DOHH2 (cell line): ENCODE results near the gene CHST3.

ENCODE experiments used
- H3F3A ChIP-seq: fragments of 200-600 bp; sonication (generic), shearing (Covaris generic); 2 replicates; pipeline ENCODE4 v1.6.0; 2016; ENCODE audit warnings: antibody characterized with exemption, mild to moderate bottlenecking; ENCODE audit not compliant: control insufficient read depth, insufficient read depth
- H3K27ac ChIP-seq: fragments of 200-600 bp; sonication (generic); 2 replicates; pipeline ENCODE4 v1.5.1; 2014; ENCODE audit warnings: low read depth, mild to moderate bottlenecking, low read length, moderate library complexity
- H3K27me3 ChIP-seq: fragments of 200-600 bp; sonication (generic); 2 replicates; pipeline ENCODE4 v1.6.1; 2014; ENCODE audit warnings: mild to moderate bottlenecking, low read length, mixed read lengths; ENCODE audit not compliant: control insufficient read depth
- H3K36me3 ChIP-seq: fragments of 200-600 bp; sonication (generic); 2 replicates; pipeline ENCODE4 v1.6.1; 2014; ENCODE audit warnings: mild to moderate bottlenecking, low read length, moderate library complexity, mixed read lengths; ENCODE audit not compliant: control insufficient read depth
- H3K4me1 ChIP-seq: fragments of 200-600 bp; sonication (generic); 2 replicates; pipeline ENCODE4 v1.6.1; 2014; ENCODE audit warnings: mild to moderate bottlenecking, low read length, mixed read lengths; ENCODE audit not compliant: control insufficient read depth
- H3K4me2 ChIP-seq: fragments of 200-600 bp; sonication (generic); 2 replicates; pipeline ENCODE4 v1.6.0; 2014; ENCODE audit warnings: mild to moderate bottlenecking, low read length, moderate library complexity
- H3K4me3 ChIP-seq: fragments of 200-600 bp; sonication (generic); 2 replicates; pipeline ENCODE4 v1.5.1; 2014; ENCODE audit warnings: mild to moderate bottlenecking, low read length, mixed read lengths
- H3K79me2 ChIP-seq: fragments of 200-600 bp; sonication (generic); 2 replicates; pipeline ENCODE4 v1.6.1; 2014; ENCODE audit warnings: mild to moderate bottlenecking, low read length, mixed read lengths; ENCODE audit not compliant: control insufficient read depth
- H3K9me2 ChIP-seq: fragments of 200-600 bp; sonication (generic); replicated peaks from 2 replicates; pipeline ENCODE4 v1.6.1; 2014; ENCODE audit warnings: mild to moderate bottlenecking, low read length, mixed read lengths; ENCODE audit not compliant: control insufficient read depth
- H3K9me3 ChIP-seq: fragments of 200-600 bp; sonication (generic); 2 replicates; pipeline ENCODE4 v1.6.1; 2014; ENCODE audit warnings: antibody characterized with exemption, low read length, mixed read lengths; ENCODE audit not compliant: control insufficient read depth, insufficient read depth
- H4K20me1 ChIP-seq: fragments of 200-600 bp; sonication (generic); 2 replicates; pipeline ENCODE4 v1.6.0; 2014; ENCODE audit warnings: low read depth, mild to moderate bottlenecking, antibody characterized with exemption, low read length, moderate library complexity; ENCODE audit not compliant: control insufficient read depth, insufficient read depth
- CTCF ChIP-seq: fragments of 200-600 bp; sonication (generic); IDR thresholded peaks from one replicate; pipeline ENCODE4 v1.5.1; 2014; ENCODE audit warnings: antibody characterized with exemption, mild to moderate bottlenecking, low read depth, low read length; ENCODE audit not compliant: poor library complexity, severe bottlenecking
- EZH2phosphoT487 ChIP-seq: fragments of 200-600 bp; sonication (generic); IDR thresholded peaks from 2 replicates; pipeline ENCODE4 v1.6.1; 2017; ENCODE audit warnings: borderline replicate concordance, mild to moderate bottlenecking, antibody characterized with exemption, low read length, moderate library complexity, mixed read lengths

CHST3 gene

GRCh38 chr10:72025400-72025799 lies 61.2 kb downstream of the CHST3 start:
- Histone ChIP-seq H3F3A (no peaks in the 10 kb centered on the region), H3K4me3 (no peak overlapping the region), H3K27me3 (peaks cover 5% of the 10 kb centered on the region; the same call in 1 of the 2 replicates)

GRCh38 chr10:72025832-72026231 lies 61.6 kb downstream of the CHST3 start:
- Histone ChIP-seq H3K9me2 (no peaks in the 10 kb centered on the region), H3K4me1 (no peaks in the 10 kb centered on the region), H3K4me2 (no peak overlapping the region), H3K27ac (no peak overlapping the region), H3K79me2 (no peaks in the 10 kb centered on the region), H3K36me3 (no peaks in the 10 kb centered on the region), H3K27me3 (peaks cover 5% of the 10 kb centered on the region; the same call in 1 of the 2 replicates), H4K20me1 (no peaks in the 10 kb centered on the region), H3K4me3 (no peak overlapping the region), H3K9me3 (no peaks in the 10 kb centered on the region), H3F3A (no peaks in the 10 kb centered on the region)
- no peak for TF ChIP-seq EZH2phosphoT487
- TF ChIP-seq CTCF = no peak

More at GRCh38 chr10:72025400-72025799, 61.2 kb downstream of the CHST3 start:
- H3K36me3 ChIP-seq = no peaks in the 10 kb centered on the region
- H4K20me1 ChIP-seq = no peaks in the 10 kb centered on the region
- H3K27ac ChIP-seq = no peak overlapping the region
- H3K4me1 ChIP-seq = no peaks in the 10 kb centered on the region
- TF ChIP-seq EZH2phosphoT487 = no peak
- no peak for TF ChIP-seq CTCF
- H3K9me3 ChIP-seq = no peaks in the 10 kb centered on the region
- no peaks in the 10 kb centered on the region for H3K79me2 ChIP-seq
- H3K9me2 ChIP-seq = no peaks in the 10 kb centered on the region
- H3K4me2 ChIP-seq = no peak overlapping the region

GRCh38 chr10:72026278-72027111 lies 62.3 kb downstream of the CHST3 start:
- H3K79me2 ChIP-seq = no peaks in the 10 kb centered on the region
- no peak for TF ChIP-seq EZH2phosphoT487
- TF ChIP-seq CTCF = no peak
- no peaks in the 10 kb centered on the region for H3K9me3 ChIP-seq
- no peaks in the 10 kb centered on the region for H4K20me1 ChIP-seq
- no peaks in the 10 kb centered on the region for H3F3A ChIP-seq
- 0 out of 2 replicates have a peak, but pooled peaks cover 3% of the 10 kb centered on the region for H3K27me3 ChIP-seq
- H3K36me3 ChIP-seq = no peaks in the 10 kb centered on the region
- no peaks in the 10 kb centered on the region for H3K9me2 ChIP-seq
- no peaks in the 10 kb centered on the region for H3K4me1 ChIP-seq
- no peak overlapping the region for H3K4me3 ChIP-seq
- H3K27ac ChIP-seq = no peak overlapping the region
- no peak overlapping the region for H3K4me2 ChIP-seq
